Ishikawa (cell line): Measurements from ENCODE around the gene NPFFR1.

ENCODE experiments used
- CEBPB ChIP-seq: IDR thresholded peaks from 2 replicates; pipeline ENCODE4 v1.6.1; 2012
- CREB1 ChIP-seq: IDR thresholded peaks from 2 replicates; pipeline ENCODE4 v1.6.1; 2012; ENCODE audit warnings: low read depth
- EGR1 ChIP-seq: IDR thresholded peaks from 2 replicates; pipeline ENCODE4 v1.6.1; 2012
- EP300 ChIP-seq: IDR thresholded peaks from 2 replicates; pipeline ENCODE4 v1.6.1; 2012; ENCODE audit warnings: borderline replicate concordance
- FOXM1 ChIP-seq: IDR thresholded peaks from 2 replicates; pipeline ENCODE4 v1.6.1; 2012; ENCODE audit warnings: low read depth, borderline replicate concordance
- NFIC ChIP-seq: IDR thresholded peaks from 2 replicates; pipeline ENCODE4 v1.6.1; 2012
- RAD21 ChIP-seq: IDR thresholded peaks from 2 replicates; pipeline ENCODE4 v1.6.1; 2012; ENCODE audit warnings: low read depth
- TAF1 ChIP-seq: IDR thresholded peaks from 2 replicates; pipeline ENCODE4 v1.6.1; 2012; ENCODE audit warnings: low read depth, mild to moderate bottlenecking
- TCF12 ChIP-seq: IDR thresholded peaks from 2 replicates; pipeline ENCODE4 v1.6.1; 2012; ENCODE audit warnings: low read depth
- TEAD4 ChIP-seq: IDR thresholded peaks from 2 replicates; pipeline ENCODE4 v1.6.1; 2012
- USF1 ChIP-seq: IDR thresholded peaks from 2 replicates; pipeline ENCODE4 v1.6.1; 2012
- YY1 ChIP-seq: IDR thresholded peaks from 2 replicates; pipeline ENCODE4 v1.6.1; 2012; ENCODE audit warnings: low read depth
- ZBTB7A ChIP-seq: IDR thresholded peaks from 2 replicates; pipeline ENCODE4 v1.6.1; 2012; ENCODE audit warnings: low read depth
- TF ChIP-seq, protein P1 (sequence below): IDR thresholded peaks from 2 replicates; pipeline ENCODE4 v1.6.1; 2012
- TF ChIP-seq, protein P2 (sequence below): IDR thresholded peaks from 2 replicates; pipeline ENCODE4 v1.6.1; 2012; ENCODE audit warnings: low read depth, mild to moderate bottlenecking

The NPFFR1 gene

DNA sequence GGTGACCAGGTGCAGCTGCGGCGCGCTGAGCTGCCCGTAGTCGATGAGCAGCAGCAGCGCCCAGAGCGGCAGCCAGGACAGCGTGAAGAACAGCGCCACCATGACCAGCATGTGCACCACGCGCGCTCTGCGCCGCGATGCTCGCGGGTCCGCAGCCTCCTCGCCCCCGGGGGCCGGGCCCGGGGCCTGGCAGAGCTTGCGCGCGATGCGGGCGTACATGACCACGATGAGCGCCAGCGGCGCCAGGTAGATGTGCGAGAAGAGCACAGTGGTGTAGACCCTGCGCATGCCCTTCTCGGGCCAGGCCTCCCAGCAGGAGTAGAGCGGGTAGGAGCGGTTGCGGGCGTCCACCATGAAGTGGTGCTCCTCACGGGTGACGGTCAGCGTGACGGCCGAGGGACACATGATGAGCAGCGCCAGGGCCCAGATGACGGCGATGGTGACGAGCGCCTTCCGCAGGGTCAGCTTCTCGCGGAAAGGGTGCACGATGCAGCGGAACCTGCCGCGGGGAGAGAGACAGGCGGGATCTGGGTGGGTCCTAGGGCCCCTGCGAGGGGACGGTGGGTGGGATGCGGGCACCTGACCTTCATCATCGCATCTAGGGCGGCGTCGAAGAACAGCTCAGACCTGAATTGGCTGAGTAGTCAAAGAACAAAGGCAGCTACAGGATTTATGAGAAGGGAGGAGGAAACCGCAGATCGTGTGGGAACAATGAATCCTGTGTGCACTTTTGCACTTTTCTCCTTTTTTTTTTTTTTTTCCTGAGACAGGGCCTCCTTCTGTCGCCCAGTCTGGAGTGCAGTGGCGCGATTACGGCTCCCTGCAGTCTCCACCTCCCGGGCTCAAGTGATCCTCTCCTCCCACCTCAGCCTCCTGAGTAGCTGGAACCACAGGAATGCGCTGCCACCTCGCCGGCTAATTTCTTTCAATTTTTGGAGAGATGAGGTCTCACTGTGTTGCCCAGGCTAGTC, 28.2 kb downstream of the NPFFR1 start:
- TF ChIP-seq TEAD4 (peak; percentile 95), ZBTB7A (peak; percentile 96), EP300 (peak; percentile 97), EGR1 (peak; percentile 37), TAF1 (no peak), YY1 (peak; percentile 64), CREB1 (no peak), RAD21 (peak; percentile 30; the same call in 1 of the 2 replicates), CEBPB (peak; percentile 68; the same call in 1 of the 2 replicates), FOXM1 (peak; percentile 90), NFIC (peak; percentile 89), USF1 (peak; percentile 72; the same call in 1 of the 2 replicates), TCF12 (peak; percentile 98)
- TF ChIP-seq, protein P1, sequence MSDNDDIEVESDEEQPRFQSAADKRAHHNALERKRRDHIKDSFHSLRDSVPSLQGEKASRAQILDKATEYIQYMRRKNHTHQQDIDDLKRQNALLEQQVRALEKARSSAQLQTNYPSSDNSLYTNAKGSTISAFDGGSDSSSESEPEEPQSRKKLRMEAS, result peak; percentile 80
- TF ChIP-seq, protein P2, sequence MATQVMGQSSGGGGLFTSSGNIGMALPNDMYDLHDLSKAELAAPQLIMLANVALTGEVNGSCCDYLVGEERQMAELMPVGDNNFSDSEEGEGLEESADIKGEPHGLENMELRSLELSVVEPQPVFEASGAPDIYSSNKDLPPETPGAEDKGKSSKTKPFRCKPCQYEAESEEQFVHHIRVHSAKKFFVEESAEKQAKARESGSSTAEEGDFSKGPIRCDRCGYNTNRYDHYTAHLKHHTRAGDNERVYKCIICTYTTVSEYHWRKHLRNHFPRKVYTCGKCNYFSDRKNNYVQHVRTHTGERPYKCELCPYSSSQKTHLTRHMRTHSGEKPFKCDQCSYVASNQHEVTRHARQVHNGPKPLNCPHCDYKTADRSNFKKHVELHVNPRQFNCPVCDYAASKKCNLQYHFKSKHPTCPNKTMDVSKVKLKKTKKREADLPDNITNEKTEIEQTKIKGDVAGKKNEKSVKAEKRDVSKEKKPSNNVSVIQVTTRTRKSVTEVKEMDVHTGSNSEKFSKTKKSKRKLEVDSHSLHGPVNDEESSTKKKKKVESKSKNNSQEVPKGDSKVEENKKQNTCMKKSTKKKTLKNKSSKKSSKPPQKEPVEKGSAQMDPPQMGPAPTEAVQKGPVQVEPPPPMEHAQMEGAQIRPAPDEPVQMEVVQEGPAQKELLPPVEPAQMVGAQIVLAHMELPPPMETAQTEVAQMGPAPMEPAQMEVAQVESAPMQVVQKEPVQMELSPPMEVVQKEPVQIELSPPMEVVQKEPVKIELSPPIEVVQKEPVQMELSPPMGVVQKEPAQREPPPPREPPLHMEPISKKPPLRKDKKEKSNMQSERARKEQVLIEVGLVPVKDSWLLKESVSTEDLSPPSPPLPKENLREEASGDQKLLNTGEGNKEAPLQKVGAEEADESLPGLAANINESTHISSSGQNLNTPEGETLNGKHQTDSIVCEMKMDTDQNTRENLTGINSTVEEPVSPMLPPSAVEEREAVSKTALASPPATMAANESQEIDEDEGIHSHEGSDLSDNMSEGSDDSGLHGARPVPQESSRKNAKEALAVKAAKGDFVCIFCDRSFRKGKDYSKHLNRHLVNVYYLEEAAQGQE, result no peak

DNA sequence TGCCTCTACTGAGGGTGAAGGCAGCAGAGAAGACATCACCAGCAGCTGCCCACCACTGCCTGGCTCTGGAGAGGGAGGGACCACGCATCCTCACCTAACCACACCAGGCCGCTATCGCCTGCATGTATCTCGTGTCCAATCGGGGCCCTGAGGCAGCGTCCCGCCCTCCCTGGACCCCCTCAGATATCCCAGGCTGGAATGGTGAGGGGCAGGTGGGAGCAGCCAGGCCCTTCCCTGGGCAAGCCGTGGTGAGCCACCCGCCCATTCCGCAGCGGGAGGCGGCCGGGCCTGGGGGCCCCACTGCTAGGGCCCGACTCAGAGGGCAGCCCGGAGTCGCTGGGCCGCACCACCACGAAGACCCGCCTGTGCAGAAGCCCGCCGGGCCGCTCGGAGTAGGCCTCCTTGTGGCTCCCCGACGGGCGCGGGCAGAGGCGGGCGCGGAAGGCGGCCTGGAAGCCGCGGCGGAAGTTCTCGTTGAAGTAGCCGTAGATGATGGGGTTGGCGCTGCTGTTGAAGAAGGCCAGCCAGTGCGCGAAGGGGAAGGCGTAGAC, 29.0 kb downstream of the NPFFR1 start:
- TF ChIP-seq ZBTB7A (0 out of 2 replicates have a peak, but pooled peaks have one; percentile 54), EP300 (no peak)

DNA sequence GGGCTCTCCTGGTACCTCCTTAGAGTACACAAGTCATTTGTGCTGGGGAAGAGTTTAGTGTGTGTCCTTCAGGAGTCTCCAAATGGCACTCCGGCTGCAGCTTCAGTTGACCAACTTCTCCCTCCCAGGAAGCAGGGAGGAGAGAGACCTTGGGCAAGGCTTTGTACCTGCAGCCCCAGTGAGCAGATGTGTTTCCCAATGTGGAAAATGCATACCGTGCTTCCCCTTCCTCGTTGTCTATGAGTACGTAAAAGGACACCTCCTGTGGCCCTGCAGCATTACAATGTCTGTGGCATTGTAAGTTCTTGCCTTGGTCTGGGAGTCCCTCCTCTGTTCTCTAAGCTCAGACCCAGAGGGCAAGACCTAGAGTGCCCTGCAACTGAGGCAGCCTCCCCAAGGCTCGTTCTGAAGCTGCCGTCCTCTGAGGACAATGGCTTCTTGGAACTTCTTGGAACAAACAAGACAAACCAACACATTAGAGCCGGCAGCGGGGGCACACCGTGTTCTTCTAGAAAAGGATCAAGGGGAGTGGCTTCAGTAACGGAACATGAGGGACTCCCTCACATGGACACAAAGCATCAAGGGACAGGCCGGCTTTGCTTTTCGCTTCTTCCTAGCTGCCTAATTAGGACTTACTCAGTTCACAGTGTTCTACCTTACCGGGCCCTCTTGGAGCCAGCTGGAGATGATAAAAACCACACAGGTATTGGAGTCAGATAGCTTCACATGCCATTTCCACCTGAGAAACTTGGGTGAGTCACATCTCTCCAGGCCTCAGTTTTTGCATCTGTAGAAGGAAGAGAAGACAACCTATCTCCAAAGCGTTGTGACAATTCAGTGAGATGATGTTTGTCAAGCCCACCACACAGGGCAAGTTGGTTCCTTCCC, 29.7 kb downstream of the NPFFR1 start:
- TF ChIP-seq, protein P2, result no peak
- no peak for TF ChIP-seq NFIC
- TF ChIP-seq, protein P1, result no peak
- no peak for TF ChIP-seq EP300
- no peak for TF ChIP-seq TAF1
- TF ChIP-seq FOXM1, result no peak
- no peak for TF ChIP-seq TEAD4
- no peak for TF ChIP-seq CREB1
- no peak for TF ChIP-seq TCF12
- TF ChIP-seq EGR1, result no peak
- no peak for TF ChIP-seq RAD21
- TF ChIP-seq ZBTB7A, result no peak
- TF ChIP-seq YY1, result no peak
- TF ChIP-seq USF1, result no peak
- no peak for TF ChIP-seq CEBPB

DNA sequence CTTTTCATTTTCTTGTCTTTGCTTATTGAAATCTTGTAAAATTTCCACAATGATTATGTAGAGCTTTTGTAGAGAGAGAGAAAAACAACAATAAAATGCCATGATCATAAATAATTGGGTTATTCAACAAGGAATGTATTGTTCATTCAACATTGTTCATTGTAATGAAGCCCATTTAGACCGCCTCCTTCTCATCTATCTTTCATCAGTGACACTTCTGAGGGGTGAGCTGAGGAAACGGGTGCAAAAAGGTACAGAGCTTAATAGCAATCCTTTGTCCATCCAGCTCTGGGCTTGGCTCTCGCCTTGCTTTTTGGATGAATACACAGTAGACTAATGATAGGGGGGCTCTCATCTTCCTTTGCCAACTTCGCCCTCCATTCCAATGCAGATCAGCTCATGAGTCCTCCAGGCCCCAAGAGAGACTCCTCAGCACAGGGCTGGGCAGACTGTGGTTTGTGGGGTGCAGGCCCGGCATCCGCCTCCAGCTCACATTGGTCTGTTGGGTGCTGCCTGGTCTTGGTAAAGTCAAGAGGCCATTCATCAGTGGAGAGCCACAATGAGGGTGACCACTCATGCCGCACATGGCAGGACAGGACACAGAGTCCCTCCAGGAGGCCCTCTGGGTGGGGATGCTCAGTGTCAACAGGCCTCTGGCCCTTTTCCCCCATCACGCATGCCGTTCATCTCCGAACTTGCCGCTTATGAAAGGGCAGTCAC, 32.7 kb downstream of the NPFFR1 start:
- TF ChIP-seq, protein P1, result no peak
- TF ChIP-seq, protein P2, result no peak
- TF ChIP-seq TAF1 (no peak), EGR1 (no peak), CEBPB (no peak), TEAD4 (no peak), TCF12 (no peak), YY1 (no peak), EP300 (no peak), CREB1 (no peak), NFIC (no peak), USF1 (no peak), ZBTB7A (no peak)
